NCI-H748 (cell line): ENCODE data around the gene GAL3ST1.
"Not testable (repeated sequence)": the region's sequence is repeated elsewhere in the genome, so short reads cannot be mapped to it uniquely, and the experiment has no call there.

Experiments used
- DNase-seq: peaks from one replicate; lab custom pipeline; 2025; ENCODE audit not compliant: unreplicated experiment; lab: John Stamatoyannopoulos, UW

The GAL3ST1 gene

DNA sequence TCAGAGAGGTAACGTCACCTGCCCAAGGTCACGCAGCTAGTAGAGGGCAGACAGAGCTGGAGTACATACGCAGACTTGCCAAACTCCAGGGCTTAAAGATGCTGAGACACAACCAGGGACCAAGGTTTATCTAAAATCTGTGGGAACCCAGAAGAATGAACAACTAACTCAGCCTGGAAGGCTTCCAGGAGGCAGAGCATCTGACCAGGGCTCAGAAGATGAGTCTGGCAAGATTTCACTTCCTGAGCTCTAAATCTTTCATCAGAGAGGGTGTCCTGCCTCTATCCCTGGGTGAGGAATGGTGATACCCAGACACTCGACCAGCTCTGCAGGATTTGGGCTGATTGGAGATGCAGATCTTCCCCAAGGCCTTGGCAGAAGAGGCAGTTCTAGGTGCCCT, 9.1 kb downstream of the GAL3ST1 start:
- DNase-seq: no peak

DNA sequence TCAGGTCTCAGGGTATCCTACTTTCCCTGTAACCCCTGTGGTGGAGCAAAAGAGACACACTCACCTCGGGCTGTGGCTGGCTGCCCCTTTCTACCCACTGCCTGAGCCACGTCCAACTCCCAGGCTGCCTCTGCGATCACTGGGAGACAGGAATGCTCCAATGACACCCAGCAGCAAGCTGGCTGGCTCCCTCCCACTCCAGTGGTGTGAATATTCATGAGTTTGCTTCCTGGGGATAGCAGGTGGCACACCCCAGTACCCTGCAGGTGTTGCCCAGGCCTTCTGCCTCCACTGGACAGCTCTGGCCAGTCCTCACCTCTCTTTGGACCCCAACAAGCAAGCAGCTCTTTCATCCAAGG, 9.7 kb downstream of the GAL3ST1 start:
- DNase-seq: no peak

DNA sequence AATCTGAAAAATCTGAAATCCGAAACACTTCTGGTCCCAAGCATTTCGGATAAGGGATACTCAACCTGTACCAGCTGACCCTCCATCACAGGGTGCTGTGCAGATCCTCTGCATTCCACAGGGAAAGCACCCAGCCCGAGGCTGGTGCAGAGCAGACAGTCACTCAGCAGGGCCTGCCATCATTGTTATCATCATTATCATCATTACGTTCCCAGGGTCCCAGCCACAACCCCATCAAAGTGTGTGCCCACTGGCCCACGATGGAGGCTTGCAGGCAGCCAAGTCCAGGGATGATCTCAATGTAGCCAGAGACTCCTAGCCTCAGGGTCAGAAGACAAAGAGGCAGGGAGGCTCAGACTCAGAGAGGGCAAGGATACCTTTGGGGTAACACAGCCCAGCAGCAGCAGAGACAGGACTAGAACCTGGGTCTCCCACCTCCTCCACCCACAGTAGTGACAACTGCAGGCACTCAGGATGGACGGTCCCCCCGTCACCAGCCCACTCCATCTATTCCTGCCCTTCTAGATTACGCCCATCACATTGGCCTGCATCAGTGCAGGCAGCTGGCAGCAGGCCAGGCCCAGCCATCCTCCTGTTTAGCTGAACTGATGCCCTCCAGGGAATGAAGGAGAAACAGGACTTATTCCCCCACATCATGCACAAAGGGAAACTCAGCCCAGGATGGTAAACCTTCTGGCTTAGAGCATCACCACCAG, 10.3 kb downstream of the GAL3ST1 start:
- DNase-seq: no peak

DNA sequence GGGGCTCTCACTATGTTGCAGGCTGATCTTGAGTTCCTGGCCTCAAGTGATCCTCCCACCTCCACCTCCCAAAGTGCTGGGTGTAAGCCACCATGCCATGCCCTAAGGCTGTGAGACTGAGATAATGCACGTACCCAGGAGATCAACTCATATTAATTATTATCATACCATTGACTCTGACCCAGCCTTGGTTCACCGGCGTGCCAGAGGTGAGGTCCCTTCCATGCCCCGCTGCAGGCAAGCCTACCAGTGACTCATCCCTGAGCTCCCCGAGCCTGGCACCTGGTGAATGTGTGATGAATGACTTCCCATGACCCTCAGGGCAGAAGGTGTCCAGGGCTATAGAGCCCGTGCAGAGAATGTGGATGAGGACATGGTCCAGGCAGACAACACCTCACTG, 12.1 kb downstream of the GAL3ST1 start:
- no peak for DNase-seq

DNA sequence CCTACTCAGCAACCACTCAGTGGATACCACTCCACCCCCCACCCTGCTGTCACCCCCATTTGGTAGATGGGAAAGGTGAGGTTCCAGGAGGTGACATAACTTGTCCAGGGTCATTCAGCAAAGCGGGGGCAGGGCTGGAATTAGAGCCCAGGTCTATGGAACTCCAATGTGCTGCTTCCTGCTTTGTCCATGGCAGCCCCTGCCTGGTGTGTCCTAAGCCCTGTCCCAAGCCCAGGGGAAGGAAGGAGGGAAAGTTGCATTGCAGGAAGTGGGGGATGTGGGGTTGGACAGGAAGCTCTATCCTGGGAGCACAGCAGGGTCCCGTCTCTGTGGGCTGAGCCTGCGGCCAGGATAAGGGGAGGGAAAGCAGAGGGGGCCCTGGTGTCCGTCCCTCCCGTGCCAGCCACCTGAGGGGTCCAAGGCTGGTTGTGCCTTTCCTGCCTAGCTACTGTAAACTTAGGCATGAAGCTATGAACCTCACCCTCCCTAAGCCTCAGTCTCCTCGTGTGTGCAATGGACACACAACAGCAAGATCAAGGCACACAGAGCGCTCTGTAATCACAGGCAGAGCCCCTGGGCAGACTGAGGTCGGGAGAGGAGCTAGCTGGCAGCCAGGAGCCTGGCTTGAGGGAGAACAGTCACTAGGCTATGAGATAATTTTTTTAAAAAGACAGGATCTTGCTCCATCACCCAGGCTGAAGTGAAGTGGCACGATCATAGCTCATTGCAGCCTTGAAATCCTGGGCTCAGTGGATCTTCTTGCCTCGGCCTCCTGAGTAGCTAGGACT, 12.9 kb downstream of the GAL3ST1 start:
- DNase-seq: no peak

DNA sequence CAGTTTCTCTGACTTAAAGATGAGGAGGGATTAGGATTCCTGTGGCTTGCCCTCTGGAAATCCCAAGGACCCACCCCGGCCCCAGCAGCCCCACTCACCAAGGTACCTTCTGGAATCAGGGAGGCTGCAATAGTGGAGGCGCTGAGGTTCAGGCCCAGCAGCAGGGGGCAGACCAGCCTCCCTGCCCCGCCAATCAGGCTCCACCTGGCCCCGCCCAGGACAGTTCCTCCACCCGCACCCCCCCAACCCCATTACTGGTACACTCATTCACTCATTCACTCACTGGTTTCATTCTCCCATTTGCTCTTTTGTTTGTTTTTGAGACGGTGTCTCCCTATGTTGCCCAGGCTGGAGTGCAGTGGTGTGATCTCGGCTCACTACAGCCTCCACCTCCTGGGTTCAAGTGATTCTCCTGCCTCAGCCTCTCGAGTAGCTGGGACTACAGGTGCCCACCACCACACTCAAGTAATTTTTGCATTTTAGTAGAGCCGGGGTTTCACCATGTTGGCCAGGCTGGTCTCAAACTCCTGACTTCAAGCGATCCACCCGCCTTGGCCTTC, 13.7 kb downstream of the GAL3ST1 start:
- not testable (repeated sequence) for DNase-seq

DNA sequence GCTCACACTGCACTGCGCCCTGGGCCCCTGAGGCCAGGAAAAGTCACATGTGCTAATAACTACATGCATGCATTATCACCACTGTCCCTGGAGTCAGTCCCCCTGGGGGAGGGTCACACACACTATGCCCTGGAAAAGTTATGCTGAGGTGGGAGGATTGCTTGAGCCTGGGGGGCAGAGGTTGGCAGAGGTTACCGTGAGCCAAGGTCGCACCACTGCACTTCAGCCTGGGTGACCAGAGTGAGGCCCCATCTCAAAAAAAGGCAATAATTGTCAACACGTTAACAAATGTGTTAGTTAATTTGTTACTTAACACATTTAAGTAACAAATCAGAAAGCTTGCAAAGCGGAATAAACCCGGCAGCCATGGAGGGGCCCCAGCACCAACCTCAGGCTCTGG, 14.6 kb downstream of the GAL3ST1 start:
- DNase-seq: no peak

DNA sequence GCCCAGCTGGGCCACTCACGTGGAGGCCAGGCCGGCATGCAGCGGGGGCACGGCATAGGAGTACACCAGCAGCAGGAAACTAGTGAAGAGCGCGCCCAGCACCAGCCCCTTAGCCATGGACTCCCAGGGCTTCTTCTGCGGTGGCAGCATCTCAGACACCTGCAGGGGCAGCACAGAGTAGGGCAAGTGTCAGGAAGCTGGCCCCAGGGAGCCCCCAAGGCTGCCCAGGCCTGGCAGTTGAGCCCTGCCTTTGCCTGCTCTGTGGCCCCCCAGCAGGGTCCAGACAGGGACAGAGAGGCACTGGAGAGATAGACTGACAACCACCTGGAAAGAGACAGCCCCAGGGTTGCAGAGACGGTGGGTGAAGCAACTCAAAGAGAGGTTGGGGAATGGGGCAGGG, 17.2 kb downstream of the GAL3ST1 start:
- no peak for DNase-seq

DNA sequence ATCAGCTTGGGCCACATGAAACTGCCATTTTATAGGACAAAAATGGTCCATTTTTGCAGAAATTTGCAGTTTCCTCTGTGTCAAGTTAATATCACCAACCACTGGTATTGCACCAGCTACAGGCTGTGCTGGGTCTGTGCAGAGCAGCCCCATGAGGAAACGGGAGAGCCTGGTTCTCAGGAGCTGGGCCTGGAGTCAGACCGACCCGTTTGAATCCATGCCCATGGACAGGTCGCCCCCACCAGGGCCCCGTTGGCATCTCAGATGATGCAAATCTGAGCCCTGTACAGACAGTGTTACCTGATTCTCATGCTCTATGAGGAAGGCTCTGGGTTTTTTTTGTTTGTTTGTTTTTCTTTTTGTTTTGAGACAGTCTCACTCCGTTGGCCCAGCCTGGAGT, 18.1 kb downstream of the GAL3ST1 start:
- DNase-seq: no peak

DNA sequence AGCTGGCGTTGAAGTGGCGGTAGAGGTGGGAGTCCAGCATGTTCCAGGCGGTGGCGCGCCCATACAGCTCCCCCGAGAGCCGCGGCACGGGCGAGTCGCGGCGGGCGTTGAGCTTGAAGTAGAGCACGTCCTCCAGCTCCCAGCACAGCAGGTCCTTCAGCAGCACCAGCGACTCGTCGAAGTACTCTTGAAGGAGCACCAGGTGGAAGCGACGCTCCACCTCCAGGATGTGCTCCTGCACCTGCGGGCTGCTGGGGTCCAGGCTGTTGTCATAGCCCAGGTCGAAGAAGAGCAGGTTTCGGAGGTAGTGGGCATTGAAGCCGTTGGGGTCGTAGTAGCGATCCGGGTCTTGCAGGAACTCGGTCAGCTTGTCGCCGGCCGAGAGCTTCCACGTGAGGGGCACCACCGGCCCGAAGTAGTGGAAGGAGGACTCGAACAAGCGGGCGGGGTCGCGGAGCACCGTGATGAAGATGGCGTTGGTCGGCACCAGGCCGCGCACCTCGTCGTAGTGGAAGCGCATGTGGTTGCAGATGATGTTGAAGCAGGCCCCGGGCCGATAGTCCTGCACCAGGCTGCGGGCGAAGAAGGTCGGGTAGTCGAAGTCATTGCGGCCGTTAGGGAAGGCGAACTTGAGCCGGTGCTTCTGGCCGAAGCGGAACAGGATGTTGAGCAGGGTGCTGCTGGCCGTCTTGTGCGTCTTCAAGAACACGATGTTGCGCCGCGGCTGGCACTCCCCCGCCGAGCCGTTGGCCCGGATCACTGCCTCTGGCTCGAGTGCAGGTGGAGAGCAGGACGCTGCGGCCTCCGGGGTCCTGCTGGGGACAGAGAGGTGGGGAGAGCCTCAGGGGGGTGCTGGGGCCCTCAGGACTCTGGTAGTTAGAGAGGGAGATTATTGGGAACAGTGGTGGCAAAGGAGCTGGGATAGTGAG, 18.9 kb downstream of the GAL3ST1 start:
- DNase-seq: no peak

DNA sequence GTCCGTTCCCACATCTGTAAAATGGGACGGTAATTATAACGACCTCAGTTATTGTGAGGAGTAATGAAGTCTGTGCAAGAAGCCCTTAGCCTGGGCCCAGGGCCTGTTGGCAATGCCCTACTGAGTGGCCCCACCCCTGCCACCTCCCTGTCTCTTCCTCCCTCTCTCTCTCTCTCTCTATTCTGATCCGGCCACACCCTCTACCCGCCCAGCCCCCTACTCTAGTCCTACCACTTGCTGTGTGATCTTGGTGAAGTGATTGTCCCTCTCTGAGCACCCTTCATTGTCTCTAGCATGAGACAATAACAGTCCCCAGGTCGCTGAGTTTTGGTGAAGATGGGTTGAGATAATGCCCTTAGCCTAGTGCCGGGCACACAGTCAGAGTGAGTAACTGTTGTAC, 20.5 kb downstream of the GAL3ST1 start:
- DNase-seq: no peak

DNA sequence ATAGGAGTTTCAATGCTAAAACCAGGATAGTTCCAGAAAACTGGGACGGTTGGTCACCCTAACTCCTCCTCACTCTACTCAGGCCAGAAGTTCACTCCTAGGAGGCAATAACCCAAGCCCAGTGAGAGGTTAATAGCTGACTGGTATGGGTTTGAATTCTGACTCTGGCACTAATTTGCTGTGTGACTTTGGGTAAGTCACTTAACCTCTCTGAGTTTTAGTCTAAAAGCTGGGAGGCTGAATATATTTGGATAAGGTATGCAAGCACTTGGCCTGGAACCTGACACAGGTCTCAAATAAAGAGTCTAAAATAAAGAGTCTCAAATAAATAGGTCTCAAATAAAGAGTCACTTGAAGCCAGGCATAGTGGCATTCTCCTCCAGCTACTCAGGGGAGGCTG, 21.7 kb downstream of the GAL3ST1 start:
- no peak for DNase-seq

DNA sequence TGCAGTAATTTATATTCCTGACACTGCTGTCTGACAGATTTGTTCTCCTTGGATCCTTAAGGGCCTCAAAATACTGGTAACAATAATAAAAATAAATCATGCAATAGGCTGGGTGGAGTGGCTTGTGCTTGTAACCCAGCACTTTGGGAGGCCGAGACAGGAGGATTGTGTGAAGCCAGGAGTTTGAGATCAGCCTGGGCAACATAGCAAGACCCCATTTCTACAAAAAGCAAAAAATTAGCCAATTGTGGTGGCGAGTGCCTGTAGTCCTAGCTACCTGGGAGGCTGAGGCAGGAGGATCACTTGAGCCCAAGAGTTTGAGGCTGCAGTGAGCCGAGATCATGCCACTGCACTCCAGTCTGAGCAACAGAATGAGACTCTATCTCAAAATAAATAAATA, 22.7 kb downstream of the GAL3ST1 start:
- DNase-seq: not testable (repeated sequence)

DNA sequence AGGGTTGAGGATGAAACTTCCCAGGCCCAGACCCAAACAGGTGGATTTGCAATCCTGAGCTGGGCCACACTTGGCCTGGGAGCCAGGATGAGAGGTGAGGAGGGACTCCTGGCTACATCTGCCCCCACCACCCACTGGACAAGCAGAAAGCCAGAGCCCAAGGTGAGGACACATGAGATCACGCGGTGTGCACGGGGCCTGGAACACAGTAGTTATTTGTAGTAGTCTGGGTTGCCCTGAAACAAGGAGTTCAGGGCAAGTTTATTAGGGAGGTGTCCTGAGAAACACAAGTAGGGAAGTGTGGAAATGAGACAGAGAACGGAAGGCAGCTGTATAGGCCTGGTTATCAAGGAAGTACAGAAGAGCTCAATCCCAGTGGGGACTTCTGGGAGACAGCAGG, 27.3 kb downstream of the GAL3ST1 start:
- DNase-seq: no peak

DNA sequence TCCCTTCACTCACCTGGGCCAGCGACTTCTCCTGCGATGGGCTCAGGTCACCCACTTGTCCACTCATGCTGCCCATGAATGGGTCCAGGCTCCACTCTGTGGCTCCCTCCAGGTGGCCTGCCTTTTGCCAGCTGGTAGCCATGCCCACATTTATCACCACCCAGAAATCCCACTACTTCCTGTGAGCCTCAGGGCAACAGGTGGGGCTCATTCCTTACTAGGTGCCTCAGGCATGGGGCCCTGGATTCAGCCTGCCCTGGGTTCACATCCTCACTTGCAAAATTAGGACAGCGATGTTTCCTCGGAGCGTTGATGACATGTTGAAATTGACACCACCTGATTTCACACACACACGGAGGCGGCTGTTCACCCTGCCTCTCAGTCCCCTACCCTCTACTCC, 27.8 kb downstream of the GAL3ST1 start, which contains the start of gene SEC14L6:
Gene SEC14L6 (minus strand): TSS at position 126 of the 400 bp plus-strand sequence. CDS start 59 bp downstream, at position 67.
- no peak for DNase-seq

DNA sequence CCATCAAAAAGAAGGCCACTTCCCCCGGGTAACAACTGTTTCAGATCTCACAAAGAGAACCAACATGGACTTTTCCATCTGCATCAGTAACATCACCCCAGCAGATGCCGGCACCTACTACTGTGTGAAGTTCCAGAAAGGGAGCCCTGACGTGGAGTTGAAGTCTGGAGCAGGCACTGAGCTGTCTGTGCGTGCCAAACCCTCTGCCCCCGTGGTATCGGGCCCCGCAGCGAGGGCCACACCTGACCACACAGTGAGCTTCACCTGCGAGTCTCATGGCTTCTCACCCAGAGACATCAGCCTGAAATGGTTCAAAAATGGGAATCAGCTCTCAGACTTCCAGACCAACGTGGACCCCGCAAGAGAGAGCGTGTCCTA, 31.7 kb downstream of the GAL3ST1 start:
- no peak for DNase-seq

DNA sequence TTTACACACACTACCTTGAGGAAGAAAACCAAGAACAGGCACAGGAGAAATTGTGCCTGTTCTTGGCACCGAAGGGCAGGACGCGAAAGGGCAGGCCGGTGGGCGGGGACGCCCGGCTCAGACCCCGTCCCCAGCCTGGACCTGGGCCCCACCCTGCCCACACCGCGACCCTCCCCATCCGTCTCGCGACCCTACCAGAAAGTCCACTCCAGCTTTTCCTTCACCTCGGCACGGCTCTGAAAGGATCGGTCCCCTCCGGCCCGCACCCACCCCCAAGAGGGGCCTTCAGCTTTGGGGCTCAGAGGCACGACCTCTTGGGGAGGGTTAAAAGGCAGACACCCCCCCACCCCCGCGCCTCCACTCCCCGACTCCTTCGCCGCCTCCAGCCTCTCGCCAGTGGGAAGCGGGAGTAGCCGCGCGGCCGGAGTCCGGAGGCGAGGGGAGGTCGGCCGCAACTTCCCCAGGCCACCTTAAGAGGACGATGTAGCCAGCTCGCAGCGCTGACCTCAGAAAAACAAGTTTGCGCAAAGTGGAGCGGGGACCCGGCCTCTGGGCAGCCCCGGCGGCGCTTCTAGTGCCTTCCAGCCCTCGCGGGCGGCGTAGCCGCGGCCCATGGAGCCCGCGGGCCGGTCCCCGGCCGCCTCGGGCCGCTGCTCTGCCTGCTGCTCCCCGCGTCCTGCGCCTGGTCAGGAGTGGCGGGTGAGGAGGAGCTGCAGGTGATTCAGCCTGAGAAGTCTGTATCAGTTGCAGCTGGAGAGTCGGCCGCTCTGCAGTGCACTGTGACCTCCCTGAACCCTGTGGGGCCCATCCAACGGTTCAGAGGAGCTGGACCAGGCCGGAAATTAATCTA, 32.3 kb downstream of the GAL3ST1 start:
- DNase-seq: no peak

DNA sequence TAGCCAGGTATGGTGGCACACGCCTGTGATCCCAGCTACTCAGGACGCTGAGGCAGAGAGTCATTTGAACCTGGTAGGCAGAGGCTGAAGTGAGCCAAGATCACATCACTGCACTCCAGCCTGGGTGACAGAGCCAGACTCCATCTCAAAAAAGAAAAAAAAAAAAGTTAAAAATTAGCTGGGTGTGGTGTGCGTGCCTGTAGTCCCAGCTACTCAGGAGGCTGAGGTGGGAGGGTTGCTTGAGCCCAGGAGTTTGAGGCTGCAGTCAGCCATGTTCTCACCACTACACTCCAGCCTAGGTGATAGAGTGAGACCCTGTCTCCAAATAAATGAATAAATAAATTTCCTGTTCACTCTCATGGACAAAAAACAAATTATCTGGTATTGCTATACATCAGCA, 33.0 kb downstream of the GAL3ST1 start:
- DNase-seq: not testable (repeated sequence)

DNA sequence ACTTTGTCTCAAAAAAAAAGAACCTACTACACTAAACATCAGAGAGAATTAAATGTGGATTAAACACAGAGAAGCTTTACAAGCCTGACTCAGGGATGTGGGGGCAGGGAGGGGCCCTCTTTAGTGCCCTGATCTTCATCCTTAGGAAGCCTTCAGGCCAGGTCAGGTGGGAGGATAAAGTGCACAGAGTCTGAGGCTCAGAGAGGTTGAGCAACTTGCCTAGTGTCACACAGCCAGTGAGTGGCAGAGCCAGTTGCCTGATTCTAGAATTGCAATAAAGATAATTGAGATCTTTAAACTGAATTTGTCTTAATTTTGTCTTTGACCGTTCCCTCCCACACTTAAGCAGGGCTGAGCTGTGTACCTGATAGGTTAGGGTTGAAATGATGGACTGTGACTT, 35.1 kb downstream of the GAL3ST1 start:
- DNase-seq: no peak

DNA sequence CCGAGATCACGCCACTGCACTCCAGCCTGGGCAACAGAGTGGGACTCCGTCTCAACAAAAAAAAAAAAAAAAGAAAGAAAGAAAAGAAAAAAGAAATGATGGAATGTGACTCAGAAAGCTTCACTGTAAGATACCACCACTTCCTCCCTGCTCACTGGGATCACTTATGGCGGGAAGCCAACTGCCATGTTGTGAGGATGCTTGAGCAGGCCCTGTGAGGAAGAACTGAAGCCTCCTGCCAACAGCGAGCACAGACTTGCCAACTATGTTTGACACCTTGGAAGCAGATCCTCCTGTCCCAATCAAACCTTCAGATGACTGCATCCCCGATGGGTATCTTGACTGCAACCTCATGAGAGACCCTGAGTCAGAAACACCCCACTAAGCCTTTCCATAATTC, 36.2 kb downstream of the GAL3ST1 start:
- DNase-seq: no peak
